GM23338 (cell line): ENCODE results near the gene HEY2. TPM values are rescaled to one million over a fixed set of nuclear protein-coding genes. Genes with fewer than 3 reads are reported as not detected.

Experiments
- ATAC-seq: fragments of 200-7000 bp; cut with Tn5 transposase; 3 replicates; pipeline ENCODE4 v1.9.1; 2020
- DNase-seq: peaks from one replicate; pipeline ENCODE4 v3.0.0-alpha.2; 2015; ENCODE audit warnings: low spot score
- H2AFZ ChIP-seq: fragments of 200-600 bp; sonication (generic); 2 replicates; pipeline ENCODE4 v1.8.0; 2016; ENCODE audit warnings: antibody characterized with exemption, mild to moderate bottlenecking, moderate library complexity
- H3F3A ChIP-seq: fragments of 200-600 bp; sonication (generic); replicated peaks from 2 replicates; pipeline ENCODE4 v1.8.0; 2017; ENCODE audit warnings: antibody characterized with exemption, mixed run types, low read depth
- H3K27ac ChIP-seq: fragments of 200-600 bp; sonication (generic); 2 replicates; pipeline ENCODE4 v1.6.1; 2016; ENCODE audit warnings: low read depth
- H3K27me3 ChIP-seq: fragments of 200-600 bp; sonication (generic); 2 replicates; pipeline ENCODE4 v1.8.0; 2016; ENCODE audit warnings: mild to moderate bottlenecking, mixed run types, moderate library complexity; ENCODE audit not compliant: insufficient read depth
- H3K36me3 ChIP-seq: fragments of 200-600 bp; sonication (generic); 2 replicates; pipeline ENCODE4 v1.8.0; 2016; ENCODE audit warnings: mild to moderate bottlenecking; ENCODE audit not compliant: insufficient read depth
- H3K4me1 ChIP-seq: fragments of 200-600 bp; sonication (generic); 2 replicates; pipeline ENCODE4 v1.8.0; 2016; ENCODE audit warnings: mild to moderate bottlenecking, moderate library complexity; ENCODE audit not compliant: insufficient read depth
- H3K4me2 ChIP-seq: fragments of 200-600 bp; sonication (generic); 2 replicates; pipeline ENCODE4 v1.7.1; 2017; ENCODE audit warnings: mixed run types
- H3K4me3 ChIP-seq: fragments of 200-600 bp; sonication (generic); 2 replicates; pipeline ENCODE4 v1.6.1; 2016; ENCODE audit warnings: mixed run types
- H3K79me2 ChIP-seq: fragments of 200-600 bp; sonication (generic); replicated peaks from 2 replicates; pipeline ENCODE4 v1.8.0; 2017; ENCODE audit warnings: mild to moderate bottlenecking; ENCODE audit not compliant: insufficient read depth
- H3K9me2 ChIP-seq: fragments of 200-600 bp; sonication (generic); 2 replicates; pipeline ENCODE4 v1.8.0; 2017; ENCODE audit not compliant: insufficient read depth
- H4K20me1 ChIP-seq: fragments of 200-600 bp; sonication (generic); replicated peaks from 2 replicates; pipeline ENCODE4 v1.8.0; 2017; ENCODE audit warnings: mild to moderate bottlenecking; ENCODE audit not compliant: insufficient read depth
- H3K27ac Mint-ChIP-seq: 2 replicates; pipeline ENCODE4 v1.8.0; 2020; ENCODE audit warnings: inconsistent platforms, mild to moderate bottlenecking, moderate library complexity, mixed read lengths
- H3K27me3 Mint-ChIP-seq: 3 replicates; pipeline ENCODE4 v1.8.0; 2022; ENCODE audit warnings: low read depth, mild to moderate bottlenecking, moderate library complexity, mixed read lengths, inconsistent platforms; ENCODE audit not compliant: insufficient read depth, poor library complexity
- H3K36me3 Mint-ChIP-seq: 3 replicates; pipeline ENCODE4 v1.8.0; 2021; ENCODE audit warnings: low read depth, mild to moderate bottlenecking, inconsistent platforms, moderate library complexity, mixed read lengths
- H3K4me1 Mint-ChIP-seq: 3 replicates; pipeline ENCODE4 v1.8.0; 2020; ENCODE audit warnings: mild to moderate bottlenecking, inconsistent platforms, mixed read lengths
- H3K4me3 Mint-ChIP-seq: 3 replicates; pipeline ENCODE4 v1.8.0; 2021; ENCODE audit warnings: moderate library complexity, mild to moderate bottlenecking, inconsistent platforms, mixed read lengths
- H3K9me3 Mint-ChIP-seq: 3 replicates; pipeline ENCODE4 v1.8.0; 2020; ENCODE audit warnings: moderate library complexity, mild to moderate bottlenecking, inconsistent platforms, mixed read lengths
- CREB1 ChIP-seq: fragments of 250-450 bp; sonication (Bioruptor Pico); IDR thresholded peaks from 2 replicates; pipeline ENCODE4 v1.5.0; 2020; ENCODE audit warnings: low read depth, mild to moderate bottlenecking, moderate library complexity
- CTCF ChIP-seq, 2 experiments: fragments of 200-600 bp in 1 of 2; sonication (generic) in 1 of 2; conservative IDR thresholded peaks; 2 replicates each; pipeline versions ENCODE4 v1.5.1 to v1.6.1; 2016 to 2017; ENCODE audit warnings: antibody characterized with exemption in 2 of 2, low read depth in 2 of 2, mild to moderate bottlenecking in 2 of 2, moderate library complexity in 1 of 2
- EZH2 ChIP-seq: fragments of 200-600 bp; sonication (generic); IDR thresholded peaks from one replicate; pipeline ENCODE4 v1.8.0; 2017; ENCODE audit warnings: antibody characterized with exemption, mild to moderate bottlenecking, low read depth; ENCODE audit not compliant: unreplicated experiment
- NANOG ChIP-seq: IDR thresholded peaks from 2 replicates; pipeline ENCODE4 v1.6.1; 2016; ENCODE audit warnings: antibody characterized with exemption, borderline replicate concordance
- ZNF114 ChIP-seq: fragments of 250-450 bp; sonication (Bioruptor Pico); IDR thresholded peaks from 2 replicates; pipeline ENCODE4 v1.5.0; 2020; ENCODE audit warnings: mild to moderate bottlenecking, moderate library complexity
- ZNF331 ChIP-seq: fragments of 250-450 bp; sonication (Bioruptor Pico); IDR thresholded peaks from 2 replicates; pipeline ENCODE4 v1.5.0; 2020; ENCODE audit warnings: low read depth, mild to moderate bottlenecking, moderate library complexity
- polyA plus RNA-seq: library from polyadenylated mRNA; unstranded; fragments of >200 nt; fragmentation: Nextera tagmentation; extraction: Ambion mirVana; gene quantifications from 2 replicates; pipeline ENCODE4 v1.2.1, GENCODE V29; 2016
- total RNA-seq: library from RNA; depleted of rRNA; stranded (reverse); fragments of >200 nt; shearing (Covaris generic); gene quantifications from 2 replicates; pipeline ENCODE4 v1.2.3, GENCODE V29; 2014
- TF ChIP-seq, protein P1 (sequence below): fragments of 250-450 bp; sonication (Bioruptor Pico); IDR thresholded peaks from 2 replicates; pipeline ENCODE4 v1.5.0; 2020; ENCODE audit warnings: mild to moderate bottlenecking, moderate library complexity
- TF ChIP-seq, protein P2 (sequence below): IDR thresholded peaks from 2 replicates; pipeline ENCODE4 v1.6.1; 2016; ENCODE audit warnings: antibody characterized with exemption

HEY2 gene
- total and polyA plus RNA-seq, 2 experiments from 2014 or later: 4.3 to 8.5 TPM

DNA sequence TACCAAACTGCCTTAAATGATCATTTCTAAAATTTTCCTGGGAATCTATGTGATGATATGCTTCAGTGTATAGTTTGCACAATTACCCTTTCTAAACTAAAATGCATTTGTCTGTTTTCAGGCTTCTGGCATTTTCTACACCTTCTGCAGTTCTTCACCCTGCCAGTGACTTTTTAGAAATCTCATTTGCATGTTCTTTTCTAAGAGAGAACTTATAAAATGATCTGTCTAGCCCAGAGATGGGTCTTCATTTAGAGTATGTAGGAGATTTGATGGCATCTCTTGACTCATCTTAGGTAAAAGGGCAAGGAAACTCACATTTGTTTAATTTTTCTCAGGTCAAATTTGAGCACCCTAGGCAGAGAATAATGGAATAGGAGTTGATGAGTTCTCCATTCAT is 59.2 kb downstream of the HEY2 start (continued):
- TF ChIP-seq, protein P1, sequence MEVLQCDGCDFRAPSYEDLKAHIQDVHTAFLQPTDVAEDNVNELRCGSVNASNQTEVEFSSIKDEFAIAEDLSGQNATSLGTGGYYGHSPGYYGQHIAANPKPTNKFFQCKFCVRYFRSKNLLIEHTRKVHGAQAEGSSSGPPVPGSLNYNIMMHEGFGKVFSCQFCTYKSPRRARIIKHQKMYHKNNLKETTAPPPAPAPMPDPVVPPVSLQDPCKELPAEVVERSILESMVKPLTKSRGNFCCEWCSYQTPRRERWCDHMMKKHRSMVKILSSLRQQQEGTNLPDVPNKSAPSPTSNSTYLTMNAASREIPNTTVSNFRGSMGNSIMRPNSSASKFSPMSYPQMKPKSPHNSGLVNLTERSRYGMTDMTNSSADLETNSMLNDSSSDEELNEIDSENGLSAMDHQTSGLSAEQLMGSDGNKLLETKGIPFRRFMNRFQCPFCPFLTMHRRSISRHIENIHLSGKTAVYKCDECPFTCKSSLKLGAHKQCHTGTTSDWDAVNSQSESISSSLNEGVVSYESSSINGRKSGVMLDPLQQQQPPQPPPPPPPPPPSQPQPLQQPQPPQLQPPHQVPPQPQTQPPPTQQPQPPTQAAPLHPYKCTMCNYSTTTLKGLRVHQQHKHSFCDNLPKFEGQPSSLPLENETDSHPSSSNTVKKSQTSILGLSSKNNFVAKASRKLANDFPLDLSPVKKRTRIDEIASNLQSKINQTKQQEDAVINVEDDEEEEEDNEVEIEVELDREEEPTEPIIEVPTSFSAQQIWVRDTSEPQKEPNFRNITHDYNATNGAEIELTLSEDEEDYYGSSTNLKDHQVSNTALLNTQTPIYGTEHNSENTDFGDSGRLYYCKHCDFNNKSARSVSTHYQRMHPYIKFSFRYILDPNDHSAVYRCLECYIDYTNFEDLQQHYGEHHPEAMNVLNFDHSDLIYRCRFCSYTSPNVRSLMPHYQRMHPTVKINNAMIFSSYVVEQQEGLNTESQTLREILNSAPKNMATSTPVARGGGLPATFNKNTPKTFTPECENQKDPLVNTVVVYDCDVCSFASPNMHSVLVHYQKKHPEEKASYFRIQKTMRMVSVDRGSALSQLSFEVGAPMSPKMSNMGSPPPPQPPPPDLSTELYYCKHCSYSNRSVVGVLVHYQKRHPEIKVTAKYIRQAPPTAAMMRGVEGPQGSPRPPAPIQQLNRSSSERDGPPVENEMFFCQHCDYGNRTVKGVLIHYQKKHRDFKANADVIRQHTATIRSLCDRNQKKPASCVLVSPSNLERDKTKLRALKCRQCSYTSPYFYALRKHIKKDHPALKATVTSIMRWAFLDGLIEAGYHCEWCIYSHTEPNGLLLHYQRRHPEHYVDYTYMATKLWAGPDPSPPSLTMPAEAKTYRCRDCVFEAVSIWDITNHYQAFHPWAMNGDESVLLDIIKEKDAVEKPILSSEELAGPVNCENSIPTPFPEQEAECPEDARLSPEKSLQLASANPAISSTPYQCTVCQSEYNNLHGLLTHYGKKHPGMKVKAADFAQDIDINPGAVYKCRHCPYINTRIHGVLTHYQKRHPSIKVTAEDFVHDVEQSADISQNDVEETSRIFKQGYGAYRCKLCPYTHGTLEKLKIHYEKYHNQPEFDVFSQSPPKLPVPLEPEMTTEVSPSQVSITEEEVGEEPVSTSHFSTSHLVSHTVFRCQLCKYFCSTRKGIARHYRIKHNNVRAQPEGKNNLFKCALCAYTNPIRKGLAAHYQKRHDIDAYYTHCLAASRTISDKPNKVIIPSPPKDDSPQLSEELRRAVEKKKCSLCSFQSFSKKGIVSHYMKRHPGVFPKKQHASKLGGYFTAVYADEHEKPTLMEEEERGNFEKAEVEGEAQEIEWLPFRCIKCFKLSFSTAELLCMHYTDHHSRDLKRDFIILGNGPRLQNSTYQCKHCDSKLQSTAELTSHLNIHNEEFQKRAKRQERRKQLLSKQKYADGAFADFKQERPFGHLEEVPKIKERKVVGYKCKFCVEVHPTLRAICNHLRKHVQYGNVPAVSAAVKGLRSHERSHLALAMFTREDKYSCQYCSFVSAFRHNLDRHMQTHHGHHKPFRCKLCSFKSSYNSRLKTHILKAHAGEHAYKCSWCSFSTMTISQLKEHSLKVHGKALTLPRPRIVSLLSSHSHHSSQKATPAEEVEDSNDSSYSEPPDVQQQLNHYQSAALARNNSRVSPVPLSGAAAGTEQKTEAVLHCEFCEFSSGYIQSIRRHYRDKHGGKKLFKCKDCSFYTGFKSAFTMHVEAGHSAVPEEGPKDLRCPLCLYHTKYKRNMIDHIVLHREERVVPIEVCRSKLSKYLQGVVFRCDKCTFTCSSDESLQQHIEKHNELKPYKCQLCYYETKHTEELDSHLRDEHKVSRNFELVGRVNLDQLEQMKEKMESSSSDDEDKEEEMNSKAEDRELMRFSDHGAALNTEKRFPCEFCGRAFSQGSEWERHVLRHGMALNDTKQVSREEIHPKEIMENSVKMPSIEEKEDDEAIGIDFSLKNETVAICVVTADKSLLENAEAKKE (CRISPR knock-in tag): no peak
- TF ChIP-seq ZNF331 (CRISPR knock-in tag) (no peak), ZNF114 (no peak), CTCF (conservative IDR thresholded peaks at IDR 0.05; ENCODE audit: low read depth in 2 of 2) (no peak)
- TF ChIP-seq, protein P2, sequence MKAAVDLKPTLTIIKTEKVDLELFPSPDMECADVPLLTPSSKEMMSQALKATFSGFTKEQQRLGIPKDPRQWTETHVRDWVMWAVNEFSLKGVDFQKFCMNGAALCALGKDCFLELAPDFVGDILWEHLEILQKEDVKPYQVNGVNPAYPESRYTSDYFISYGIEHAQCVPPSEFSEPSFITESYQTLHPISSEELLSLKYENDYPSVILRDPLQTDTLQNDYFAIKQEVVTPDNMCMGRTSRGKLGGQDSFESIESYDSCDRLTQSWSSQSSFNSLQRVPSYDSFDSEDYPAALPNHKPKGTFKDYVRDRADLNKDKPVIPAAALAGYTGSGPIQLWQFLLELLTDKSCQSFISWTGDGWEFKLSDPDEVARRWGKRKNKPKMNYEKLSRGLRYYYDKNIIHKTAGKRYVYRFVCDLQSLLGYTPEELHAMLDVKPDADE: no peak

DNA sequence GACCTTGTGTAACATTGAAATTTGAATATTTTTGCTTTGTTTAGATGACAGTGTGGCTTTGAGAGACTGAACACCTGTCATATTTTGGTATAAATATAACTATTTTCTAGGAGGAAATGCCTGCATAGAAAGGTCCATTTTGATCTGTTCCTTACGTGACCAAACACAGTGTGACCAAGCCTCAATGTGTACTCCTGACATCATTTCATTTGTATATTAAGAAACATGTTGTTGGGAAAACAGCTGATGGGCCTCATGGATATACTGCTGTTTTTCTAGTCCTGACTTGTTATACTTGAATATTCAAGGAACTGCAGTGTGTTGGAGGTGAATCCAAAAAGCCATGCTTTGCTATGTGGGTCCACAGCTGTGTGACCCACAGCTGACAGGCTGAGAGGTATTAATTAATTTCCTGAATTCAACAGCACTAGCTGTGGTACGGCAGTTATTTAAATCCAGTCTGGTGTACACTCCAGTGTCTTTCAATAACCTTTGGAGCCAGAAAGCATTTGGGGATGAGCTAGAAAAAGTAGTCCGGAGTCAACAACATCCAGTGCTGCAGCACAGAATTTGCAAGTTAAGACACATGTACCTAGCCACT is 60.2 kb downstream of the HEY2 start:
- Histone ChIP-seq H3K27ac (no peak overlapping the region), H2AFZ (no peak overlapping the region), H3K79me2 (no peaks in the 10 kb centered on the region; the same call in 1 of the 2 replicates), H3F3A (no peaks in the 10 kb centered on the region), H4K20me1 (no peaks in the 10 kb centered on the region), H3K36me3 (no peaks in the 10 kb centered on the region), H3K9me2 (peaks cover 7% of the 10 kb centered on the region), H3K4me3 (no peak overlapping the region), H3K4me1 (no peaks in the 10 kb centered on the region), H3K4me2 (no peak overlapping the region), H3K27me3 (no peaks in the 10 kb centered on the region)
- ATAC-seq (no peak), DNase-seq (no peak)
- no peaks in the 10 kb centered on the region for H3K36me3 Mint-ChIP-seq
- peaks cover 4% of the 10 kb centered on the region for H3K27me3 Mint-ChIP-seq
- H3K27ac Mint-ChIP-seq: no peak overlapping the region
- no peak overlapping the region for H3K4me3 Mint-ChIP-seq
- no peaks in the 10 kb centered on the region; the same call in 2 of the 3 replicates for H3K4me1 Mint-ChIP-seq
- no peaks in the 10 kb centered on the region for H3K9me3 Mint-ChIP-seq
- TF ChIP-seq NANOG (no peak), EZH2 (no peak), CREB1 (CRISPR knock-in tag) (no peak)
